Measurements from ENCODE around the gene ZNF619.
"Not testable (repeated sequence)": the region's sequence is repeated elsewhere in the genome, so short reads cannot be mapped to it uniquely, and the experiment has no call there.

The ZNF619 gene

GRCh38 chr3:40461161-40461560 is 15.8 kb upstream of the ZNF619 start:
- Histone ChIP-seq H3K36me3 (replicated peaks in 1 of 2; ENCODE audit: control insufficient read depth in 2 of 2, insufficient read depth in 2 of 2, low read length in 2 of 2) (peaks cover 30 to 81% of the 10 kb centered on the region in 2 donors), H3K9ac (ENCODE audit: low read depth, low read length, poor library complexity) (no peak overlapping the region), H3K27ac (replicated peaks; ENCODE audit: low read length) (no peak overlapping the region), H3K79me1 (ENCODE audit: low read depth, low read length) (no peaks in the 10 kb centered on the region), H3K23ac (ENCODE audit: low read depth, low read length, poor library complexity) (no peak overlapping the region), H2AK5ac (ENCODE audit: low read depth, low read length) (no peak overlapping the region), H2AFZ (ENCODE audit: low read length) (no peak overlapping the region), H3K9me3 (replicated peaks in 1 of 2; ENCODE audit: control insufficient read depth in 2 of 2, insufficient read depth in 1 of 2, low read depth in 1 of 2, low read length in 2 of 2) (no peaks in the 10 kb centered on the region), H2BK120ac (ENCODE audit: low read depth, low read length) (no peak overlapping the region), H3K4me2 (ENCODE audit: insufficient read depth, low read length, poor library complexity, severe bottlenecking) (no peak overlapping the region), H3K4ac (ENCODE audit: low read length) (no peak overlapping the region), H2BK12ac (ENCODE audit: low read length) (no peak overlapping the region), H3K4me3 (ENCODE audit: low read length in 2 of 2) (no peak overlapping the region), H3K4me1 (ENCODE audit: control insufficient read depth in 2 of 2, insufficient read depth in 1 of 2, low read depth in 1 of 2, low read length in 2 of 2) (peaks cover 3 to 6% of the 10 kb centered on the region in 2 donors), H3K18ac (ENCODE audit: low read length) (no peak overlapping the region), H3K14ac (ENCODE audit: low read length) (no peak overlapping the region), H2BK5ac (ENCODE audit: low read length) (no peak overlapping the region), H2BK15ac (ENCODE audit: low read length) (no peak overlapping the region), H3K27me3 (ENCODE audit: control insufficient read depth in 3 of 3, insufficient read depth in 3 of 3, low read depth in 1 of 3, low read length in 3 of 3) (no peaks in the 10 kb centered on the region), H4K91ac (ENCODE audit: low read depth, low read length, poor library complexity) (no peak overlapping the region), H4K8ac (ENCODE audit: low read depth, low read length) (no peak overlapping the region)
- WGBS, 2 donors (ENCODE audit: extremely low coverage in 2 of 2, insufficient read length in 2 of 2, insufficient replicate concordance in 1 of 2): no CpG with 5 or more reads among the region's 3 CpGs
- no peak for DNase-seq (ENCODE audit: low spot score)

GRCh38 chr3:40462838-40463237 is 14.1 kb upstream of the ZNF619 start:
- H3K36me3 ChIP-seq (replicated peaks in 1 of 2; ENCODE audit: control insufficient read depth in 2 of 2, insufficient read depth in 2 of 2, low read length in 2 of 2): peaks cover 36 to 94% of the 10 kb centered on the region in 2 donors
- DNase-seq (ENCODE audit: low spot score); H3K4me1 ChIP-seq (ENCODE audit: control insufficient read depth in 2 of 2, insufficient read depth in 1 of 2, low read depth in 1 of 2, low read length in 2 of 2); H3K4me3 ChIP-seq (ENCODE audit: low read length in 2 of 2); H2BK5ac ChIP-seq (ENCODE audit: low read length); H3K14ac ChIP-seq (ENCODE audit: low read length); H2BK120ac ChIP-seq (ENCODE audit: low read depth, low read length); H3K4ac ChIP-seq (ENCODE audit: low read length); H3K18ac ChIP-seq (ENCODE audit: low read length); H2BK12ac ChIP-seq (ENCODE audit: low read length); H2BK15ac ChIP-seq (ENCODE audit: low read length); H3K9me3 ChIP-seq (replicated peaks in 1 of 2; ENCODE audit: control insufficient read depth in 2 of 2, insufficient read depth in 1 of 2, low read depth in 1 of 2, low read length in 2 of 2); H3K9ac ChIP-seq (ENCODE audit: low read depth, low read length, poor library complexity); H2AFZ ChIP-seq (ENCODE audit: low read length); H3K79me1 ChIP-seq (ENCODE audit: low read depth, low read length); H3K4me2 ChIP-seq (ENCODE audit: insufficient read depth, low read length, poor library complexity, severe bottlenecking); H3K23ac ChIP-seq (ENCODE audit: low read depth, low read length, poor library complexity); H4K8ac ChIP-seq (ENCODE audit: low read depth, low read length); H3K27me3 ChIP-seq (ENCODE audit: control insufficient read depth in 3 of 3, insufficient read depth in 3 of 3, low read depth in 1 of 3, low read length in 3 of 3); H3K27ac ChIP-seq (replicated peaks; ENCODE audit: low read length); H4K91ac ChIP-seq (ENCODE audit: low read depth, low read length, poor library complexity); H2AK5ac ChIP-seq (ENCODE audit: low read depth, low read length): not testable (repeated sequence)
- no CpG with 5 or more reads among the region's 7 CpGs for WGBS, 2 donors (ENCODE audit: extremely low coverage in 2 of 2, insufficient read length in 2 of 2, insufficient replicate concordance in 1 of 2)

DNA sequence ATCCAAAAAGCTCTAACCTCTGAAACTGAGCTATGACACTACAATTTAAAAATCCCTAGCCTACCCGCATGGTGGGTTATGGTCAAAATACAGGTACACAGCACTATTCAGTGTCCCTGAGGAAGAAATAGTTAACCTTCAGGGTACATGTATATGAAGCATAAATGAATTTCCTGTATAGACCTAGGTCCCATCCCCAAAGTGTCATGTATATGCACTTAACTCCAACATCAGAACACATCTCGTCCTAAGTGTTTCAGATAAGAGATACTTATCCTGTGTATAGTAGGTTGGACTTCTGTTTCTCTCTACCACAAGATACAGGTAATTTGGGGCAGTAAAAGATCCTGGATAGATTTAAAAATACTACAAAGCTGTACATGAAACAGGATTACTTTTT is 13.3 kb upstream of the ZNF619 start:
- no CpG with 5 or more reads among the region's 2 CpGs for WGBS, 2 donors (ENCODE audit: extremely low coverage in 2 of 2, insufficient read length in 2 of 2, insufficient replicate concordance in 1 of 2)

DNA sequence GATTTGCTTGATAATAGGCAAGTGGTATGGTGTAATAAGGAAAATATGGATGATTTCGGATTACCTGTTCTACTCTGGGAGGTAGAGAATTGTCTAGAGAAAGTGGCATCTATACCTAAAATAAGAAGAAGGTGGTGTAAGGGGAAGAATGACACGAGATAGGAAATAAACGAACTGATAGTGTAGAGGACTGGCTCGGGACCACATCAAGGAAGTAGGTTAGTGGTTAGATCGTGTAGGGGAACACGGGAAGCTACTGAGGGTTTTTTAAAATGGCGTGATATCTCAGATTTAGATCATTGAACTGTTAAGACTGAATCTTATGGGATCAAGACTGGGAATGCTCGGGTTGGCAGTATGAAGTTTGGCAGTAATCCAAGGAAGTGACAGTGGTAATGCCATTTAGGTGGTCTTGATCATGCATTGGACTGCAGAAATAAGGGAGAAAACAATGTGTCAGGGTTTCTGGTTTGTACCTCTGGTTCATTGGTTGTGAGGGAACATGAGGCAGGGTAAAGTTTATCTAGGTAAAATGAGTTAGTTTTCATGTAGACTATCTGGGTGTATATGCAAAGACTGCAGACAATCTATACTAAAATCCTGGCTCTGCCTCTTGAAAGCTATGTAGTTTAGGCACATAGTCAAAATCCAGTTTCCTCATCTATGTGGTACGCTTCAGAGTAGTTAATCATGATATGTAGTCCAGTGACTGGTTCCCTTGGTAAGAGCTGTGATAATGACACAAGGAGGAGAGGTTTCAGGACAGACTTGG is 12.4 kb upstream of the ZNF619 start:
- H3K4me3 ChIP-seq (ENCODE audit: low read length in 2 of 2): no peak overlapping the region
- H3K36me3 ChIP-seq (replicated peaks in 1 of 2; ENCODE audit: control insufficient read depth in 2 of 2, insufficient read depth in 2 of 2, low read length in 2 of 2): peaks cover 32 to 77% of the 10 kb centered on the region in 2 donors
- H3K27ac ChIP-seq (replicated peaks; ENCODE audit: low read length): no peak overlapping the region
- H3K9ac ChIP-seq (ENCODE audit: low read depth, low read length, poor library complexity): no peak overlapping the region
- H3K14ac ChIP-seq (ENCODE audit: low read length): no peak overlapping the region
- no peak overlapping the region for H2AK5ac ChIP-seq (ENCODE audit: low read depth, low read length)
- no peaks in the 10 kb centered on the region for H3K27me3 ChIP-seq (ENCODE audit: control insufficient read depth in 3 of 3, insufficient read depth in 3 of 3, low read depth in 1 of 3, low read length in 3 of 3)
- DNase-seq (ENCODE audit: low spot score): no peak
- H3K4me1 ChIP-seq (ENCODE audit: control insufficient read depth in 2 of 2, insufficient read depth in 1 of 2, low read depth in 1 of 2, low read length in 2 of 2): no peaks in the 10 kb centered on the region
- no peak overlapping the region for H2BK5ac ChIP-seq (ENCODE audit: low read length)
- no peak overlapping the region for H3K4ac ChIP-seq (ENCODE audit: low read length)
- H2BK15ac ChIP-seq (ENCODE audit: low read length): no peak overlapping the region
- H4K8ac ChIP-seq (ENCODE audit: low read depth, low read length): no peak overlapping the region
- no peak overlapping the region for H2AFZ ChIP-seq (ENCODE audit: low read length)
- H2BK12ac ChIP-seq (ENCODE audit: low read length): no peak overlapping the region
- H3K9me3 ChIP-seq (replicated peaks in 1 of 2; ENCODE audit: control insufficient read depth in 2 of 2, insufficient read depth in 1 of 2, low read depth in 1 of 2, low read length in 2 of 2): no peaks in the 10 kb centered on the region
- WGBS, 2 donors (ENCODE audit: extremely low coverage in 2 of 2, insufficient read length in 2 of 2, insufficient replicate concordance in 1 of 2): no CpG with 5 or more reads among the region's 9 CpGs
- H4K91ac ChIP-seq (ENCODE audit: low read depth, low read length, poor library complexity): no peak overlapping the region
- H2BK120ac ChIP-seq (ENCODE audit: low read depth, low read length): no peak overlapping the region
- no peaks in the 10 kb centered on the region for H3K79me1 ChIP-seq (ENCODE audit: low read depth, low read length)
- no peak overlapping the region for H3K23ac ChIP-seq (ENCODE audit: low read depth, low read length, poor library complexity)
- no peak overlapping the region for H3K4me2 ChIP-seq (ENCODE audit: insufficient read depth, low read length, poor library complexity, severe bottlenecking)
- H3K18ac ChIP-seq (ENCODE audit: low read length): no peak overlapping the region

More for the DNA sequence above, 13.3 kb upstream of the ZNF619 start:
- H4K91ac ChIP-seq (ENCODE audit: low read depth, low read length, poor library complexity): no peak overlapping the region
- no peaks in the 10 kb centered on the region for H3K9me3 ChIP-seq (replicated peaks in 1 of 2; ENCODE audit: control insufficient read depth in 2 of 2, insufficient read depth in 1 of 2, low read depth in 1 of 2, low read length in 2 of 2)
- H3K79me1 ChIP-seq (ENCODE audit: low read depth, low read length): no peaks in the 10 kb centered on the region
- H3K23ac ChIP-seq (ENCODE audit: low read depth, low read length, poor library complexity): no peak overlapping the region
- no peak overlapping the region for H2BK120ac ChIP-seq (ENCODE audit: low read depth, low read length)
- DNase-seq (ENCODE audit: low spot score): no peak
- no peak overlapping the region for H3K4me2 ChIP-seq (ENCODE audit: insufficient read depth, low read length, poor library complexity, severe bottlenecking)
- no peak overlapping the region for H3K27ac ChIP-seq (replicated peaks; ENCODE audit: low read length)
- H4K8ac ChIP-seq (ENCODE audit: low read depth, low read length): no peak overlapping the region
- no peak overlapping the region for H3K14ac ChIP-seq (ENCODE audit: low read length)
- no peak overlapping the region for H3K4me3 ChIP-seq (ENCODE audit: low read length in 2 of 2)
- H3K4me1 ChIP-seq (ENCODE audit: control insufficient read depth in 2 of 2, insufficient read depth in 1 of 2, low read depth in 1 of 2, low read length in 2 of 2): peaks cover under 1 to 2% of the 10 kb centered on the region in 2 donors
- H2BK15ac ChIP-seq (ENCODE audit: low read length): no peak overlapping the region
- H3K9ac ChIP-seq (ENCODE audit: low read depth, low read length, poor library complexity): no peak overlapping the region
- H3K27me3 ChIP-seq (ENCODE audit: control insufficient read depth in 3 of 3, insufficient read depth in 3 of 3, low read depth in 1 of 3, low read length in 3 of 3): no peaks in the 10 kb centered on the region
- no peak overlapping the region for H2AFZ ChIP-seq (ENCODE audit: low read length)
- peaks cover 35 to 86% of the 10 kb centered on the region in 2 donors for H3K36me3 ChIP-seq (replicated peaks in 1 of 2; ENCODE audit: control insufficient read depth in 2 of 2, insufficient read depth in 2 of 2, low read length in 2 of 2)
- H2AK5ac ChIP-seq (ENCODE audit: low read depth, low read length): no peak overlapping the region
- no peak overlapping the region for H2BK5ac ChIP-seq (ENCODE audit: low read length)
- H3K4ac ChIP-seq (ENCODE audit: low read length): no peak overlapping the region
- no peak overlapping the region for H3K18ac ChIP-seq (ENCODE audit: low read length)
- no peak overlapping the region for H2BK12ac ChIP-seq (ENCODE audit: low read length)
